ENCODE data around the gene TFPT. TPM values are rescaled to one million over a fixed set of nuclear protein-coding genes. Genes with fewer than 3 reads are reported as not detected.

Gene TFPT
- total and polyA plus RNA-seq, 2 donors (not counting 3 experiments of a cell fraction or from before 2014, with no cell fraction given): 28.3 to 32.1 TPM

GRCh38 chr19:54109651-54110050 is 5.8 kb downstream of the TFPT start:
- FAIRE-seq (no peak), DNase-seq (ENCODE audit: low read depth, low spot score) (no peak)
- H3K36me3 ChIP-seq (ENCODE audit: control insufficient read depth in 2 of 2, extremely low read depth in 1 of 2, insufficient read depth in 2 of 2, low read length in 2 of 2): peaks cover 0 to 40% of the 10 kb centered on the region in 2 experiments
- no peaks in the 10 kb centered on the region for H3K9me3 ChIP-seq (replicated peaks; ENCODE audit: control insufficient read depth, insufficient read depth, low read length)
- H3K4me3 ChIP-seq (replicated peaks in 1 of 3; ENCODE audit: insufficient read depth in 1 of 3, low read depth in 1 of 3, low read length in 3 of 3): no peak overlapping the region
- H3K79me2 ChIP-seq (ENCODE audit: control insufficient read depth, insufficient read depth, low read length): peaks cover 3% of the 10 kb centered on the region
- no peak overlapping the region for H2AFZ ChIP-seq (ENCODE audit: low read depth, low read length)
- no peak overlapping the region for H3K4me2 ChIP-seq (ENCODE audit: insufficient read depth, low read length)
- no peak for TF ChIP-seq CTCF (IDR thresholded peaks at IDR 0.05; ENCODE audit: extremely low read depth in 1 of 2, insufficient read depth in 1 of 2, low read depth in 1 of 2, low read length in 2 of 2)
- TF ChIP-seq POLR2AphosphoS5 (IDR thresholded peaks at IDR 0.05; ENCODE audit: insufficient read depth, low read depth, low read length): no peak
- TF ChIP-seq FOS (IDR thresholded peaks at IDR 0.05; ENCODE audit: borderline replicate concordance, insufficient read depth, low read length): no peak
- TF ChIP-seq POLR2A (IDR thresholded peaks at IDR 0.05; ENCODE audit: low read depth, low read length): no peak
- TF ChIP-seq GATA2 (IDR thresholded peaks at IDR 0.05; ENCODE audit: insufficient read depth, insufficient read length, low read depth, low read length): no peak
- TF ChIP-seq, protein P1, sequence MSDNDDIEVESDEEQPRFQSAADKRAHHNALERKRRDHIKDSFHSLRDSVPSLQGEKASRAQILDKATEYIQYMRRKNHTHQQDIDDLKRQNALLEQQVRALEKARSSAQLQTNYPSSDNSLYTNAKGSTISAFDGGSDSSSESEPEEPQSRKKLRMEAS (IDR thresholded peaks at IDR 0.05; ENCODE audit: insufficient read depth, insufficient read length): no peak
- TF ChIP-seq JUN (IDR thresholded peaks at IDR 0.05; ENCODE audit: borderline replicate concordance, insufficient read depth, insufficient read length, low read depth): no peak
- no peak for TF ChIP-seq EZH2 (IDR thresholded peaks at IDR 0.05; ENCODE audit: borderline replicate concordance, low read depth, low read length, severe bottlenecking)
- TF ChIP-seq MYC (IDR thresholded peaks at IDR 0.05; ENCODE audit: low read depth, low read length): no peak
- no peaks in the 10 kb centered on the region for H4K20me1 ChIP-seq (replicated peaks; ENCODE audit: control insufficient read depth, extremely low read depth, insufficient read depth, low read length)
- H3K27ac ChIP-seq (ENCODE audit: insufficient read depth, low read depth, low read length): no peak overlapping the region
- ChIA-PET POLR2A (no interaction called here), CTCF (no interaction called here)
- H3K9ac ChIP-seq (replicated peaks; ENCODE audit: extremely low read depth, insufficient read depth, low read length): no peak overlapping the region
- no peaks in the 10 kb centered on the region for H3K27me3 ChIP-seq (ENCODE audit: control insufficient read depth in 2 of 2, insufficient read depth in 2 of 2, low read length in 2 of 2)
- no TSS peak for BruUV-seq (replicated peaks)
- intact Hi-C loops (cut with micrococcal nuclease): no loop called here
- dilution Hi-C loops (cut with MboI; ENCODE audit: extremely low pct_ligation_motif_present, low sequenced_read_pairs): no loop called here
- no peaks in the 10 kb centered on the region for H3K9me1 ChIP-seq (replicated peaks; ENCODE audit: control insufficient read depth, extremely low read depth, insufficient read depth, low read length)
- H3K4me1 ChIP-seq (ENCODE audit: control insufficient read depth, extremely low read depth, insufficient read depth, low read length): peaks cover 3% of the 10 kb centered on the region

Data from endothelial cell of umbilical vein (primary cell).